GM18502 (cell line): ENCODE results near the gene BSG.

Experiments
- ATAC-seq: cut with Tn5 transposase; IDR thresholded peaks from one replicate; pipeline ENCODE4 v1.9.1; 2021; ENCODE audit warnings: mild to moderate bottlenecking; ENCODE audit not compliant: unreplicated experiment, poor library complexity

Gene BSG

GRCh38 chr19:570937-571565 lies 1.3 kb upstream of the BSG start:
- ATAC-seq: no peak

DNA sequence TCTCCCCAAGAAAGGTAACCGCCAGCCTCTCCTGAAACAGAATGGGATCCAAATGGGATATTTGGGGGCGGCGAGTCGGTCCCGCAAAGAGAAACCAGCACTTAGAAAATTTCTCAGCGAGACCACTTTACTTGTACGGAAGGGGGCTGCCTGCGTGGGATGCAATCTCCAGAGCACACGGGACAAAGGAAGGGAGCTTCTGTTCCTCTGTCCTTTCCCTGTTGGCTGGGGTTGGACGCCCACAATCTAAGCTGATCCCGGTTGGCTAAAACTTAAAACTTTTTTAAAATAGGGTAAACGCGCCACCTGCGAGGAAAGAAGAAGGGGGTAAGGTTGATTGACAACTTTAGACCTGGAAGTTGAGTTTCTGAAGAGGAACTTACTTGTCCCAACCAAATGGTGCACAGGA lies 826 bp upstream of the BSG start:
- ATAC-seq: no peak

DNA sequence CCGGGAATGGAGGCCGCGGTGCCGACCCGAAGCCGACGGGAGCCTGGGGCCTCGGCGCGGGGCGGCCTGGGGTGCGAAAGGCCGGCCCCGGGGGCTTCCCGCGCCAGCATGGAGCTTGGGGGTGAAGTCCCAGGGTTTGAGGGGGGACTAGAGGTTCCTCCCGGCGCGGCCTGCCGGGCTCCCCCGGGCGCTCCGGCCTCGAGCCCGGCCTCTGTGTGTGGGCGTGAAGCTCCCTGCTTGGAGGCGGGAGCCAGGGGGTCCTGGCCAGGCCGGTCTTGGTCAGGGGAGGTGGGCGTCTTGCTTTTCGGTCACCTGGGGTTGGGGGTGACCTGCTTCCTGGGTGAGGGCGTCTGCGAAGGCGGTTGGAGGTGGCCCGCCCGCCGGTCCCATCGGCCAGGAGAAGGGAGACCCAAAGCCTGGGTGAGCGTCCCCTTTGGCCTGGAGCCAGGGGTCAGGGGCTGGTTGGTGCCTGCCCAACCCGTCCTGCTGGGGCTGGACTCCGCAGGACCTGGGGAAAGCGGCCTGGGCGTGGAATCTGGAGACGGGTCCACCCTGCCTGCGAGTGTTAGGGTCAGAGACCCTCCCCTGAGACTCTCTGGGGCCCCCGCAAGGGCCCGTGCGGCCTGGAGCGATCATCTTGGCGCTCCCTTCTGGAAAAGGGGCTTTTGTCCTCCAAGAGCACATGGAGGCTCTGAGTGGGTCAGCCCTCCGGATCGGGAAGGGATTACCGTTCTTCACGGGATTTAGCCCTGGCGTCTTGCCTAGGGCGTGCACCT lies 535 bp downstream of the BSG start:
- ATAC-seq: peak; percentile 34

DNA sequence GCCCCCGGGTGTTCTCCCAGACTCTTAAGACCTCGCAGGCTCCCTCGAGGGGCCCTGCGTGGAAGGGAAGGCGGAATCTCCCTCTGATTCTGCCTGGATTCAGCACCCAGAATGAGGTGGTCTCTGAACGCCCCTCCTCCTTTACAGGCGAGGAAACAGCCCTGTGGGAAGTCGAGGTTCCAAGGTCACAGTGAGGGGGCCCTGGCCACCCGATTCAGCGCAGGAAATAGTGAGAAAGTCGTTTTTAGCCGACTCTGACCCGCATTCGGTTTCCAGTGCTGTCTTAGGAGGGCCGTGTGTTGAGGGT lies 1.1 kb downstream of the BSG start:
- ATAC-seq: no peak

DNA sequence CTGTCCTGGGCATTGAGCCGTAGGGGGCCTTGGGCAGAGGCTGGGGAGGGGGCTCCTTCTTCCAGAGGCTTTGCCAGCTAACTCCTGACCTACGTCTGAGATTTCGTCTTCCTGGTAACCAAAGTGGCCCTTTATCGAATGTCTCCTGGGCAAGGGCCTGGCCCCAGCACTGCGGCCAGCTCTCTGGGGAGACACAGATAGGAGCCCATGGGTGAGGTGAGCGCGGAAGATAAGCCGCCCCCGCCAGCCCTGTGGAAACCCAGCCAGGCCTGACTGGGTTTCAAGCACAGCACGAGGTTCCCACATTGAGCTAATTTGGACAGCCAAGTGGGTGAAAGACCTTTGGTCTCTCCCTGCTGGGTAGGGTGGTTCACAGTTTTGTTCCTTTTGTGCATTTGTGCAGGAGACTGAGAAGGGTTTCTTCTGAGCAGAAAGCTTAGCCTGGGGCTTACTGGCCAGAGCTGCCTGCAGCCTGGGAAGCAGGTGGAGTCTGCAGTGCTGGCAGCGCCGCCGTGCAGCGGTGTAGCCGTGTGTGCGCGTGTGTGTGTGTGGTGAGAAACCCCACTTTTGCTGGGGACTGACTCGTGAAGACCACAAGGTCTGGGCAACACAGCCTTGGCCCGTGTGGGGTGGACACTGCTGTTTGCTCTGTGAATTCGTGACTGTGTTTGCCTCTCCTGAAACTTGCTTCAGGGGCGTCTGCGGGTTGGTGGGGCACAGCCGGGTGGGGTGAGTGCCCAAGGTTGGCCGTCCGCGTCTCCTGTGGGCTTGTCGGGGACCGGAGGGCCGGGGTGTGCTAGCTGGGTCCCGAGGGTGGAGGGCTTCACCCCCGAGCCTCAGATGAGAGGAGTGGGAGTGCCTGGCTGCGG lies 2.5 kb downstream of the BSG start:
- no peak for ATAC-seq

DNA sequence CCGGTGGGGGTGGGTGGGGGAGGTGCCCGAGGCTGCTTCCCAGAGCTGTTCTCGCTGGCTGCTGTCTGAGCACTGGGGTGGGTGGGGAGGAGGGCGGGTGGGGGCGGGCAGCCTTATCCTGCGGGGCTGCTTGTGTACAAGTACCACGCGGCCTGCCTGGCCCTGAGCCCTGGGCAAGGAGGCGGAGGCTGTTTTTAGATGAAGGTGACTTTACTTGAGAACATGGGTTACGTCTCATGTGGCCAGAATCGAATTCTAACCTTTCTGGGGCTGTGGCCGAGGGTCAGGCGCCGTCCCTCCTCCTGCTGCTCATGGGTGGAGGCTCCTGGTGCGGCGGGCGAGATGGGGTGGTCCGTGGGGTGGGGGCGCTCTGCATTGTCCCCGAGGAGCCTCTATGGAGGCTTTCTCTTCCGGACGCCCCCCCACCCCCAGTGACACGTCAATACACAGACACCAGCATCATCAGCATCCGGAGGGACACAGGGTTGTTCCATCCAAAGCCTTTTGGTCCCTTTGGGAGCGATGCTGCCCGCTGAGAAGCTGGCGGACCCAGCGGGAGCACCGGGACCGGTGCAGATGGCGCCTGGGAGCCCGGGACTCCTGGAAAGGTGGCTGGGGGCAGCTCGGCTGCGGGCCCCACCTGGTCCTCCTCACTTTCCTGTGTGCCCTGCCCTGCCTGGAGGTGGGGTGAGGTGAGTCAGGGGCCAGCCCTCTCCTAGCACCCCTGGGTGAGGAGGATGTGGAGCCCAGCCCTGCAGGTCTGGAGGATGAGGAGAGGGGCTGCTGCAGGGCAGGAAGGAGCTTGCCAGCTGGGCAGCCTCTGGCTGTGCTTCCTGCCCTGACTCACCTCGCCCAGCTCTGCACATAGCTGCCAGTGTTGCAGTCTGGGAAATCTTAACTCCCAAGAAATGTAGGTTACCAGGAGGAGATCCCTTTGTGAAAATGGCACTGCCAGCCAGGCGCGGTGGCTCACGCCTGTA lies 3.4 kb downstream of the BSG start:
- ATAC-seq: no peak

DNA sequence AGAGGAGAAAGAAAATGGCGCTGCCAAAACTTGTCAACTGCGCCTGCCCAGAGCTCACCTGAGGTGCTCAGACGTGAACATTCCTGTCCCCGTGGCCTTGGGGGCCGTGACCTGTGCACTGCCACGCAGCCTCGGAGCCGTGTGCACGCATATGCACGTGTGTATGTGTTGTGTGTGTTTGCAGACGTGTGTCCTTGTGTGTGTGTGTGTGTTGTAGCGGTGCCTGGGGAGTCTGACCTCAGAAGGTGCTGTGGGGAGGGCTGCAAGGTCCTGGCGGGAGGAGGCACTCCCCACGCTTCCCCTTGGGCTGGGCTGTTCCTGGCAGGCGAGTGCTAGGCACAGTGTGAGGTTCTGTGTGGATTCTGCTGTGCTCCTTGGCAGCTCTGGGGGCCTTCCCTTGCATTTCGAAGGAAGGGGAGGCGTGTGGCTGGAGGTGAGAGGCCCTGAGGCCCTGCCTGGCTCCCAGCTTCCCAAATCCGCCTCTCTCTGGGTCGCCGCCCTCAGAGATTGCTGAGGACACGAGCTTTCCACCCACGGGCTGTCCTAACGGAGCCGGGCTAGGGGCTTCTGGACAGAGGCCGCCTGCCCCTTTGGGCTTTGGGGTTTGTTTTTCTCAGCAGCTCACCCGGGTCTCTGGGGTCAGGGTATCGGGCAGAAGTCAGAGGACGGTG lies 4.5 kb downstream of the BSG start:
- ATAC-seq: no peak

- no peak for ATAC-seq
These were observed 5.3 kb downstream of the BSG start for GRCh38 chr19:577439-578392.

- no peak for ATAC-seq
These were observed 6.9 kb downstream of the BSG start for GRCh38 chr19:579111-579841.

GRCh38 chr19:579842-580155 lies 7.4 kb downstream of the BSG start:
- no peak for ATAC-seq

- ATAC-seq: no peak
These were observed 8.0 kb downstream of the BSG start for GRCh38 chr19:580274-580835.

GRCh38 chr19:581399-582111 lies 9.2 kb downstream of the BSG start:
- no peak for ATAC-seq

GRCh38 chr19:582497-583197 lies 10.3 kb downstream of the BSG start:
- ATAC-seq: no peak

GRCh38 chr19:583198-583967 lies 11.0 kb downstream of the BSG start:
- no peak for ATAC-seq

DNA sequence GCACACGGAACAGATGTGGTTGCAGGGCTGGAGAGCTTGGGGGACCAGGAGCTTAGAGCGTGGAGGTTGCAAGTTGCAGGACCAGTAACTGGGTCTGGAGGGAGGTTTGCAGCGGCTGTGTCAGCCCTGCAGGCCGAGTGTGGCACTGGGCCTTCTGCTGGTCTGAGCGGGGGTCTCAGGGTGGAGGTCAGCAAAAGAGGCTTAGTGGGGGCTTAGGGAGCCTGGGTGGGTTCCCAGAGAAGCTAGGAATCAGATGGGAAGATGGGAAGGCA lies 11.5 kb downstream of the BSG start:
- ATAC-seq: no peak
